Liver (tissue), 9 donors: Measurements from ENCODE around the gene LCE3E. TPM values are rescaled to one million over a fixed set of nuclear protein-coding genes. Genes with fewer than 3 reads are reported as not detected.

Source experiments
- DNase-seq: peaks from one replicate; pipeline ENCODE4 v3.0.0-alpha.2; 2017; ENCODE audit warnings: low spot score
- H3K27ac ChIP-seq, 2 donors: one replicate each; pipeline ENCODE4 v1.7.0; 2013; ENCODE audit warnings: inconsistent platforms in 2 of 2, low read length in 2 of 2, control low read depth in 1 of 2, low read depth in 1 of 2, mild to moderate bottlenecking in 1 of 2
- H3K27me3 ChIP-seq, 4 donors: one replicate each; pipeline versions ENCODE4 v1.6.1 to v1.7.0; 2013; ENCODE audit warnings: low read length in 3 of 4, inconsistent platforms in 1 of 4, mild to moderate bottlenecking in 1 of 4, moderate library complexity in 1 of 4; ENCODE audit not compliant: control insufficient read depth in 4 of 4, insufficient read depth in 4 of 4
- H3K36me3 ChIP-seq, 4 donors: one replicate each; pipeline versions ENCODE4 v1.6.1 to v1.7.0; 2013; ENCODE audit warnings: low read length in 3 of 4, mild to moderate bottlenecking in 3 of 4, low read depth in 1 of 4, moderate library complexity in 1 of 4; ENCODE audit not compliant: control insufficient read depth in 4 of 4, insufficient read depth in 3 of 4
- H3K4me1 ChIP-seq, 4 donors: one replicate each; pipeline versions ENCODE4 v1.6.1 to v1.7.0; 2013; ENCODE audit warnings: low read length in 3 of 4, mild to moderate bottlenecking in 3 of 4, moderate library complexity in 1 of 4; ENCODE audit not compliant: control insufficient read depth in 4 of 4, insufficient read depth in 4 of 4
- H3K4me3 ChIP-seq, 3 donors: one replicate each; pipeline versions ENCODE4 v1.6.1 to v1.7.0; 2013; ENCODE audit warnings: low read length in 3 of 3, control low read depth in 1 of 3, low read depth in 1 of 3, mild to moderate bottlenecking in 1 of 3
- H3K9ac ChIP-seq, 2 donors: one replicate each; pipeline ENCODE4 v1.7.0; 2013; ENCODE audit warnings: low read length in 2 of 2, mild to moderate bottlenecking in 2 of 2, moderate library complexity in 2 of 2, control low read depth in 1 of 2, low read depth in 1 of 2
- H3K9me3 ChIP-seq, 4 donors: one replicate each; pipeline versions ENCODE4 v1.6.1 to v1.7.0; 2013; ENCODE audit warnings: low read length in 3 of 4; ENCODE audit not compliant: control insufficient read depth in 4 of 4
- ATF3 ChIP-seq: IDR thresholded peaks from 2 replicates; pipeline ENCODE4 v1.6.1; 2016; ENCODE audit warnings: antibody characterized with exemption
- EGR1 ChIP-seq, 2 donors: IDR thresholded peaks; 2 replicates each; pipeline ENCODE4 v1.6.1; 2016 to 2018; ENCODE audit warnings: antibody characterized with exemption in 2 of 2, low read depth in 2 of 2
- FOXA1 ChIP-seq: IDR thresholded peaks from 2 replicates; pipeline ENCODE4 v1.6.1; 2016; ENCODE audit warnings: antibody characterized with exemption
- FOXA2 ChIP-seq: IDR thresholded peaks from 2 replicates; pipeline ENCODE4 v1.6.1; 2016; ENCODE audit warnings: antibody characterized with exemption
- HNF4A ChIP-seq, 2 donors: conservative IDR thresholded peaks; 2 replicates each; pipeline ENCODE4 v1.6.1; 2016; ENCODE audit warnings: antibody characterized with exemption in 2 of 2, mild to moderate bottlenecking in 2 of 2
- HNF4G ChIP-seq: IDR thresholded peaks from 2 replicates; pipeline ENCODE4 v1.6.1; 2016; ENCODE audit warnings: antibody characterized with exemption
- JUND ChIP-seq, 2 donors: IDR thresholded peaks; 2 replicates each; pipeline ENCODE4 v1.6.1; 2016; ENCODE audit warnings: antibody characterized with exemption in 2 of 2
- NR2F2 ChIP-seq: IDR thresholded peaks from 2 replicates; pipeline ENCODE4 v1.6.1; 2016; ENCODE audit warnings: antibody characterized with exemption
- RAD21 ChIP-seq, 2 donors: IDR thresholded peaks; 2 replicates each; pipeline ENCODE4 v1.6.1; 2016; ENCODE audit warnings: antibody characterized with exemption in 2 of 2, mild to moderate bottlenecking in 2 of 2
- REST ChIP-seq: IDR thresholded peaks from 2 replicates; pipeline ENCODE4 v1.6.1; 2016; ENCODE audit warnings: antibody characterized with exemption, mild to moderate bottlenecking
- RXRA ChIP-seq, 2 donors: IDR thresholded peaks; 2 replicates each; pipeline ENCODE4 v1.6.1; 2017 to 2018; ENCODE audit warnings: antibody characterized with exemption in 2 of 2, mild to moderate bottlenecking in 1 of 2
- SP1 ChIP-seq: IDR thresholded peaks from 2 replicates; pipeline ENCODE4 v1.6.1; 2018; ENCODE audit warnings: antibody characterized with exemption, mild to moderate bottlenecking
- TAF1 ChIP-seq: conservative IDR thresholded peaks from 2 replicates; pipeline ENCODE4 v1.6.1; 2016; ENCODE audit warnings: antibody characterized with exemption, mild to moderate bottlenecking
- YY1 ChIP-seq: IDR thresholded peaks from 2 replicates; pipeline ENCODE4 v1.6.1; 2016; ENCODE audit warnings: antibody characterized with exemption, mild to moderate bottlenecking
- ZBTB33 ChIP-seq: IDR thresholded peaks from 2 replicates; pipeline ENCODE4 v1.6.1; 2016; ENCODE audit warnings: antibody characterized with exemption
- WGBS: extraction: QIAGEN DNeasy Blood & Tissue Kit; methylation state at CpG from one replicate; pipeline ENCODE4 v1.1.7; 2013; 5-methylcytosine and 5-hydroxymethylcytosine counted together
- polyA plus RNA-seq, 2 donors: library from polyadenylated mRNA; stranded (reverse) in 1 of 2; unstranded in 1 of 2; fragments of 200-250 nt in 1 of 2; fragments of >200 nt in 1 of 2; fragmentation: Nextera tagmentation in 1 of 2; extraction: Ambion mirVana in 1 of 2; gene quantifications; one replicate each; pipeline versions ENCODE4 v1.2.1 to v1.2.3, GENCODE V29; 2013 to 2015
- total RNA-seq, 2 donors: library from RNA; depleted of rRNA; stranded (reverse); fragments of >200 nt; gene quantifications; one replicate each; pipeline ENCODE4 v1.2.3, GENCODE V29; 2014
- TF ChIP-seq, protein P1 (sequence below): IDR thresholded peaks from 2 replicates; pipeline ENCODE4 v1.6.1; 2016; ENCODE audit warnings: antibody characterized with exemption
- donor health status: healthy.
- donor health status: healthy.
- donor health status: healthy.
- donor health status: healthy.
- donor health status: healthy.

Gene LCE3E
- total and polyA plus RNA-seq, 4 donors = not detected

DNA sequence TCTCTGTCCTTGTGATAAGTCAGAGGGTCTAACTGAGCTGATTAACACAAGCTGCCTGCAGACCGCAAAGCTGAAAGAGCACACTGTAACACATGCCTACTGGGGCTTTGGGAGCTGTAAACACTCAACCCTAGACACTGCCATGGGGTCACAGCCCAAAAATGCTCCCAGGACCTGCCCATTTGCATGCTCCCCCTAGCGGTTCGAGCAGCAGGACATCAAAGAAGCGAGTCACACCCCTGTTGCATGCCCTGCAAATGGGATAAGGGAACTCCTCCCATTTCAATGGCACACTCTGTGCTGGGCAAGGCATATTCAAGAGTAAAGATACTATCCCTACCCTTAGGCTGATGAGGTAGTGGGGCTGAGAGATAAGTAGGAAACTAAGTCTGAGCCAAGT, 22.8 kb downstream of the LCE3E start (continued):
- TF ChIP-seq REST (no peak), SP1 (no peak), FOXA1 (no peak), ATF3 (no peak), YY1 (no peak), EGR1 (IDR thresholded peaks at IDR 0.05; ENCODE audit: low read depth in 2 of 2) (no peak), HNF4A (conservative IDR thresholded peaks at IDR 0.05) (no peak), FOXA2 (no peak), HNF4G (no peak), RXRA (IDR thresholded peaks at IDR 0.05) (no peak), NR2F2 (no peak), JUND (IDR thresholded peaks at IDR 0.05) (no peak)
- TF ChIP-seq, protein P1, sequence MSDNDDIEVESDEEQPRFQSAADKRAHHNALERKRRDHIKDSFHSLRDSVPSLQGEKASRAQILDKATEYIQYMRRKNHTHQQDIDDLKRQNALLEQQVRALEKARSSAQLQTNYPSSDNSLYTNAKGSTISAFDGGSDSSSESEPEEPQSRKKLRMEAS = no peak

DNA sequence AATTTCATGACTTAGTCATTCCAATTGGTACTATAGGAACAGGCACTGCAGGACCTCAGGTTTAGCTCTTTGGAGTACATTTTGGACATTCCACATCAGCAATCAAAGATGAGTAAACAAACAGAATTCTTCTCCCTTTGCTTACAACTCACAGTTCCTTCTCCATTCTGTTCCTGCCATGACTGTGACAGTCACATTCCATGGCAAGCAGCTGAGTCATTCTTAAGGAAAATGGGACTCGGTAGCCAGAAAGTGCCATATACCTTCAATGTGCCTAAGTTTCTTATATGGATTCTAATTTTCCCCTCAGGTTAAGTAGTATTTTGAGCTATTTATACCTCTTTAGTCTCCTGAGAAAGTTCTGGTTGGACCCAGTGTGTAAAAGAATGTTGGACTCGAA, 26.7 kb downstream of the LCE3E start:
- H3K9me3 ChIP-seq = no peaks in the 10 kb centered on the region
- no peak for DNase-seq
- no peaks in the 10 kb centered on the region for H3K27me3 ChIP-seq
- no peaks in the 10 kb centered on the region for H3K36me3 ChIP-seq
- no peak overlapping the region for H3K27ac ChIP-seq
- WGBS = 59% methylated on average over 2 of the region's 2 CpGs
- TF ChIP-seq REST (no peak), ATF3 (no peak), JUND (IDR thresholded peaks at IDR 0.05) (no peak), SP1 (no peak), NR2F2 (no peak)
- H3K9ac ChIP-seq = no peak overlapping the region
- no peak overlapping the region for H3K4me3 ChIP-seq
- no peaks in the 10 kb centered on the region for H3K4me1 ChIP-seq

DNA sequence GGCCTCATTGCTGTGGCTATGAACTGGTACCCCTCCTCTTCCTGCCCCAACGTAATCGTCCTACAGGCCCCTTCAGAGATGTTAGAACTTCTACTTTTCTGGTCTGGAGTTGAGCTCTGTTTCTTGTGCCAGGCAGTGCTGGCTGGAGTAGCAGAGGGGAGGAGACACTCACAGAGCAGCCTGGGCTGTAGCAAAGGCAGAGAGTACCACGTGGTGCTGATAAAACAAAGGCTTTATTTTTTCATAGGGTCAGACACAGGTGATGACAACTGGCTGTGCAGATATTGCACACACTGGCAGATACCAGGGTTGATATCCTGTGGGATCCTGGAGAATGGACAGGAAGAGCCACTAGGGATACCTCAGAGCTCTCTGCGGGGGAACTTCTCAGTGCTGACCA, 29.1 kb downstream of the LCE3E start:
- TF ChIP-seq ZBTB33 (no peak), JUND (IDR thresholded peaks at IDR 0.05) (no peak), FOXA2 (no peak), TAF1 (no peak), EGR1 (IDR thresholded peaks at IDR 0.05; ENCODE audit: low read depth in 2 of 2) (no peak), YY1 (no peak), RAD21 (IDR thresholded peaks at IDR 0.05) (no peak)
- H3K36me3 ChIP-seq = no peaks in the 10 kb centered on the region
- no peaks in the 10 kb centered on the region for H3K27me3 ChIP-seq

More for the DNA sequence above, 29.1 kb downstream of the LCE3E start:
- Histone ChIP-seq H3K9me3 (no peaks in the 10 kb centered on the region), H3K27ac (no peak overlapping the region), H3K4me3 (no peak overlapping the region), H3K9ac (no peak overlapping the region), H3K4me1 (no peaks in the 10 kb centered on the region)
- no peak for DNase-seq
- 33% methylated on average over 4 of the region's 4 CpGs for WGBS
